Testis (tissue), 2 donors: ENCODE data around the gene KLF1.

Experiments
- POLR2A ChIP-seq: fragments of 450-650 bp; IDR thresholded peaks from one replicate; pipeline ENCODE4 v1.6.1; 2017; ENCODE audit warnings: antibody characterized with exemption, mild to moderate bottlenecking, moderate library complexity
- TF ChIP-seq, protein P1 (sequence below), 3 experiments: fragments of 450-650 bp in 2 of 3; fragments of 200-600 bp in 1 of 3; sonication (generic) in 1 of 3; IDR thresholded peaks; one replicate each; pipeline ENCODE4 v1.5.1; 2016 to 2019; ENCODE audit warnings: antibody characterized with exemption in 3 of 3, mild to moderate bottlenecking in 2 of 3, moderate library complexity in 1 of 3

DNA sequence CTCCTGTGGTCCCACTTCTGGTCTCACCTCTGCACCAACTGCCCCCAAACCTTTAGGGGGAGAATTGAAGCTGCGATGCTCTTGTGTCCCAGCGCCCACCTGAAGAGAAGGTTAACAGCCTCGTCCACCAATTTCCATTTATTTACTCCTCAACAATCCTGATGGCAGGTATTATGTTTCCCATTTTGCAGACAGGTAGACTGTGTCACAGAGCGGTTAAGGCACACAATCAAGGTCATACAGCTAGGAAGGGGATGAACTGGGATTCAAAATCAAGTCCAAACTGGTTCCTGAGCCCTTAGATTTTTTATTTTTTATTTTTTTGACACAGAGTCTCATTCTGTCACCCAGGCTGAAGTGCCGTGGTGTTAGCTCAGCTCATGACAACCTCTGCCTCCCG, 11.9 kb downstream of the KLF1 start:
- TF ChIP-seq, protein P1, sequence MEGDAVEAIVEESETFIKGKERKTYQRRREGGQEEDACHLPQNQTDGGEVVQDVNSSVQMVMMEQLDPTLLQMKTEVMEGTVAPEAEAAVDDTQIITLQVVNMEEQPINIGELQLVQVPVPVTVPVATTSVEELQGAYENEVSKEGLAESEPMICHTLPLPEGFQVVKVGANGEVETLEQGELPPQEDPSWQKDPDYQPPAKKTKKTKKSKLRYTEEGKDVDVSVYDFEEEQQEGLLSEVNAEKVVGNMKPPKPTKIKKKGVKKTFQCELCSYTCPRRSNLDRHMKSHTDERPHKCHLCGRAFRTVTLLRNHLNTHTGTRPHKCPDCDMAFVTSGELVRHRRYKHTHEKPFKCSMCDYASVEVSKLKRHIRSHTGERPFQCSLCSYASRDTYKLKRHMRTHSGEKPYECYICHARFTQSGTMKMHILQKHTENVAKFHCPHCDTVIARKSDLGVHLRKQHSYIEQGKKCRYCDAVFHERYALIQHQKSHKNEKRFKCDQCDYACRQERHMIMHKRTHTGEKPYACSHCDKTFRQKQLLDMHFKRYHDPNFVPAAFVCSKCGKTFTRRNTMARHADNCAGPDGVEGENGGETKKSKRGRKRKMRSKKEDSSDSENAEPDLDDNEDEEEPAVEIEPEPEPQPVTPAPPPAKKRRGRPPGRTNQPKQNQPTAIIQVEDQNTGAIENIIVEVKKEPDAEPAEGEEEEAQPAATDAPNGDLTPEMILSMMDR (IDR thresholded peaks at IDR 0.05): no peak
- TF ChIP-seq POLR2A: no peak
